Osteocyte (in vitro differentiated cells): ENCODE data around the gene DNAJB6. TPM values are rescaled to one million over a fixed set of nuclear protein-coding genes. Genes with fewer than 3 reads are reported as not detected.
"Not testable (repeated sequence)": the region's sequence is repeated elsewhere in the genome, so short reads cannot be mapped to it uniquely, and the experiment has no call there.

Experiments used
- DNase-seq: peaks from one replicate; pipeline ENCODE4 v3.0.0; 2021; ENCODE audit warnings: mixed read lengths; ENCODE audit not compliant: unreplicated experiment; ENCODE audit errors: extremely low spot score
- H3K27ac Mint-ChIP-seq: one replicate; pipeline ENCODE4 v1.8.0; 2021; ENCODE audit warnings: mild to moderate bottlenecking, mixed read lengths; ENCODE audit not compliant: unreplicated experiment
- H3K27me3 Mint-ChIP-seq: one replicate; pipeline ENCODE4 v1.8.0; 2021; ENCODE audit warnings: mixed read lengths; ENCODE audit not compliant: unreplicated experiment
- H3K36me3 Mint-ChIP-seq: one replicate; pipeline ENCODE4 v1.8.0; 2021; ENCODE audit warnings: mixed read lengths; ENCODE audit not compliant: unreplicated experiment
- H3K4me1 Mint-ChIP-seq: one replicate; pipeline ENCODE4 v1.8.0; 2021; ENCODE audit warnings: mixed read lengths; ENCODE audit not compliant: unreplicated experiment
- H3K4me3 Mint-ChIP-seq: one replicate; pipeline ENCODE4 v1.8.0; 2021; ENCODE audit warnings: mild to moderate bottlenecking, moderate library complexity, mixed read lengths; ENCODE audit not compliant: unreplicated experiment
- H3K9me3 Mint-ChIP-seq: one replicate; pipeline ENCODE4 v1.8.0; 2021; ENCODE audit warnings: mixed read lengths; ENCODE audit not compliant: unreplicated experiment
- total RNA-seq: library from RNA; stranded (reverse); gene quantifications from 2 replicates; pipeline ENCODE4 v1.2.1, GENCODE V29; 2021
- TF ChIP-seq, protein P1 (sequence below): fragments of 200-600 bp; sonication (generic); IDR thresholded peaks from 2 replicates; pipeline ENCODE4 v1.5.0; 2021; ENCODE audit warnings: antibody characterized with exemption, mild to moderate bottlenecking, moderate library complexity

DNAJB6 gene
- total RNA-seq, 1 donor from 2014 or later = 112 TPM

DNA sequence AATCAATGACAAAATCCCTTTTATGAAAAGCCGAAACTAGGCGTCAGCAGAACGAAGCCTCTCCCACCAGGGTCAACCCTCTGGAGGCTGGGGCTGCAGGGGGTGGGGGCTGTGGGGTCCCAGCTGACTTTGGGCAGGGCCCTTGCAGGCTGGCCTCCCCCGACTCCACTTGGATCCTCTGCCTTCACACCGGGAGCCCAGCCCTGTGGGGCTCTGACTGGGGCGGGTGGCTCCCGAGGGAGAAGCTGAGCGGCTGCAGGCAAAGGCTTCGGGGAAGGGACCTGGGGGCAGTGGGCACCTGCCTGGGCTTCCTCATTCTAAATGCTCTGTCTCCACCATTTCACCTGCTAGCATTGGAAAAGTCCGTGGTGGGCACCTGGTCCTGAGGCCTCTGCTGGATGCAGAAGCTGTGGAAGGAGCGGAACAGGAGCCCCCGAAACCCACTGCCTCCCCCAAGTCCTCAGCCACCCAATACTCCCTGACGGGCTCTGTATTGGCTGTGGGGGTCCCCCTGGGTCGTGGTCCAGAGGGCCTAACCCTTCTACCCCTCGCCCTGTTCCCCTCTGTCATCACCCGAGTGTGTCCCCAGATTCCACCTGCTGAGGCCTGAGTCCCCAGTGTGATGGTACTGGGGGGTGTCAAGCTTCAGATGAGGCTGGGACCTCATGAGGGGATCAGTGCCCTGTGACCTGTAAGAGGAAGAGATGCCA, 108.6 kb downstream of the DNAJB6 start:
- TF ChIP-seq, protein P1, sequence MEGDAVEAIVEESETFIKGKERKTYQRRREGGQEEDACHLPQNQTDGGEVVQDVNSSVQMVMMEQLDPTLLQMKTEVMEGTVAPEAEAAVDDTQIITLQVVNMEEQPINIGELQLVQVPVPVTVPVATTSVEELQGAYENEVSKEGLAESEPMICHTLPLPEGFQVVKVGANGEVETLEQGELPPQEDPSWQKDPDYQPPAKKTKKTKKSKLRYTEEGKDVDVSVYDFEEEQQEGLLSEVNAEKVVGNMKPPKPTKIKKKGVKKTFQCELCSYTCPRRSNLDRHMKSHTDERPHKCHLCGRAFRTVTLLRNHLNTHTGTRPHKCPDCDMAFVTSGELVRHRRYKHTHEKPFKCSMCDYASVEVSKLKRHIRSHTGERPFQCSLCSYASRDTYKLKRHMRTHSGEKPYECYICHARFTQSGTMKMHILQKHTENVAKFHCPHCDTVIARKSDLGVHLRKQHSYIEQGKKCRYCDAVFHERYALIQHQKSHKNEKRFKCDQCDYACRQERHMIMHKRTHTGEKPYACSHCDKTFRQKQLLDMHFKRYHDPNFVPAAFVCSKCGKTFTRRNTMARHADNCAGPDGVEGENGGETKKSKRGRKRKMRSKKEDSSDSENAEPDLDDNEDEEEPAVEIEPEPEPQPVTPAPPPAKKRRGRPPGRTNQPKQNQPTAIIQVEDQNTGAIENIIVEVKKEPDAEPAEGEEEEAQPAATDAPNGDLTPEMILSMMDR = no peak
- Mint-ChIP-seq H3K4me1 (no peaks in the 10 kb centered on the region), H3K4me3 (no peak overlapping the region), H3K9me3 (peaks cover under 1% of the 10 kb centered on the region), H3K27ac (no peak overlapping the region), H3K36me3 (no peaks in the 10 kb centered on the region), H3K27me3 (peaks cover 3% of the 10 kb centered on the region)
- DNase-seq = peak; percentile 79

DNA sequence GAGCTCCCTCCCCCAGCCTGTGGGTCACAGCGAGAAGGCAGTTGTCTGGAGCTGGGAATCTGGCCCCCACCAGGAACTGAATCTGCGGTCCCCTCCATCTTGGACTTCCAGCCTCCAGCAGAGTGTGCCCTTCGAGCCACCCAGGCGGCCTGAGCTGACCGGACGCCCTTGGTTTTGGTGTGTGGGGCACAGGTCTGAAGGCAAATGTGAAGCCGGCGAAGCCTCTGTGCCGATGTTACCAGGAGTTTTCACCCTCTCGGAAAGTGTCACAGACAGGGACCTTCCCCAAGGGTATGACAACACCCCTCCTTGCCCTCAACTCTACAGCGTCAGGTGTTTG, 109.1 kb downstream of the DNAJB6 start:
- TF ChIP-seq, protein P1 = no peak
- peaks cover 6% of the 10 kb centered on the region for H3K27me3 Mint-ChIP-seq
- DNase-seq = no peak
- H3K9me3 Mint-ChIP-seq = no peaks in the 10 kb centered on the region
- H3K4me1 Mint-ChIP-seq = no peaks in the 10 kb centered on the region
- no peaks in the 10 kb centered on the region for H3K36me3 Mint-ChIP-seq
- no peak overlapping the region for H3K27ac Mint-ChIP-seq
- H3K4me3 Mint-ChIP-seq = no peak overlapping the region

DNA sequence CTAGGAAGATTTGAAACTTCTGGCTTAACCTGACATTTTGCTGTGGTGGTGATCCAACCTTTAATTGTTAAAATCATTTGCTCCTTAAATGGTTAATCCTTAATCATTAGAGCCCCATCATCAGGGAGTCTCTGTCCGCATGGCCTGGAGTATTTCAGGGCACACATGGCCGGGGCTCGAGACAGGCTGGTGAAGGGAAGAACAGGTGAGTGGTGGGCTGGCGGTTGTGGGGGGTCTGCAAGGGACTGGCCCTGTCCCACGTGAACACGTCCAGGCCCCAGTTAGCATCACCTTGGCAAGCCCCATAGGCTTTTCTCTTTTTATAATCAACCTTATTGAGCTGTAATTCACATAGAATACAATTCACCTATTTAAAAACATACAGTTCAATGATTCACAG, 109.5 kb downstream of the DNAJB6 start:
- DNase-seq = peak; percentile 71

DNA sequence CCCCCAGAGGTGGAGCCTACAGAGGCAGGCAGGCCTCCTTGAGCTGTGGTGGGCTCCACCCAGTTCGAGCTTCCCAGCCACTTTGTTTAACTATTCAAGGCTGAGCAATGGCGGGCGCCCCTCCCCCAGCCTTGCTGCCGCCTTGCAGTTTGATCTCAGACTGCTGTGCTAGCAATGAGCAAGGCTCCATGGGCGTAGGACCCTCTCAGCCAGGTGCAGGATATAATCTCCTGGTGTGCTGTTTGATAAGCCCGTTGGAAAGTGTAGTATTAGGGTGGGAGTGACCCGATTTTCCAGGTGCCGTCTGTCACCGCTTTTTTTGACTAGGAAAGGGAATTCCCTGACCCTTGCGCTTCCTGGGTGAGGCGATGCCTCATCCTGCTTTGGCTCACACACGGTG, 117.2 kb downstream of the DNAJB6 start:
- not testable (repeated sequence) for H3K27ac Mint-ChIP-seq, H3K36me3 Mint-ChIP-seq, H3K4me1 Mint-ChIP-seq, H3K4me3 Mint-ChIP-seq, H3K9me3 Mint-ChIP-seq
- peak; percentile 67 for DNase-seq
- H3K27me3 Mint-ChIP-seq = peaks cover 35% of the 10 kb centered on the region

More for the DNA sequence above, 109.5 kb downstream of the DNAJB6 start:
- H3K27ac Mint-ChIP-seq = no peak overlapping the region
- no peaks in the 10 kb centered on the region for H3K36me3 Mint-ChIP-seq
- H3K4me1 Mint-ChIP-seq = no peaks in the 10 kb centered on the region
- H3K9me3 Mint-ChIP-seq = no peaks in the 10 kb centered on the region
- H3K4me3 Mint-ChIP-seq = no peak overlapping the region
- peaks cover 6% of the 10 kb centered on the region for H3K27me3 Mint-ChIP-seq
- TF ChIP-seq, protein P1 = no peak

DNA sequence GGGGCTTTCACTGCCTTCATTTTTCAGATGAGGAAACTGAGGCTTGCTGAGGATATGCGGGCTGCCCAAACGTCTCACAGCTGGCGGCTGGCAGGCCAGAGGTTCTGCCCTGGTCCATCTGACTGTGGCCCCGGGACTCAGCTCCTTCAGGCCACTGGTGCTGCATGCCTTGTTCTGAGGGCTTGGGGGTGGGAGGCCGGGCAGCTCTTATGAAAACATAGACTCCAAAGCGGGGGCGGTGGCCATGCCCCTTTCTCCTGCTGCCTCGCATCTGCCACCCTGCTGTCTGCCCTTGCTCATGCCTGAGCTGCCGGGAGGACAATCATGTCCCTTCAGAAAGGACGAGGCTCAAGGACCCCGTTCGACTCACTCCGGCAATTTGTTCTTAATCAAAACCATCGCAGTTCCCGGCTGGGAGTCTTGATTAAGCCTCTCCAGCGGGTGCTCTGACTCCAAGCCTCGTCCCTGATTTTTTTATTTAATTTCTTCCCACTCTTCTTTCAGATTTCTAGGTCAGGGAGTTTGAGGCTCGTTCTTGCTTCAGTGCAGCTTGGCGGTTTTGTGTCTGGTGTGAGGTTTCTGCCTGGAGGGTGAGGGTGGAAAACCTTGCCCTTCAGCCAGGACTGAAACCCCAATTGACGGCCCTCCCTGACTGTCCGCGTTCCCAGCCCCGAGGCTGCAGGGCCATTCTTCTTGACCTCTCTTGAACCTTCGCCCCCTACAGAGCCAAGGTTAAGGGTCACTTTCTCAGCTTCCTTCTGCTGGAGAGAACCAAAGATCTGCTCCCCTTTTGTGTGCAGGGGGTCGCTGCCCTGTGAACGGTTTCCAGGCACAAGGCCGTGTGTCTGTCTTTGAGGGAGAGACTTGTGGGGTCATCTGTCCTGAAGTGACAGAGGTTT, 120.8 kb downstream of the DNAJB6 start:
- H3K36me3 Mint-ChIP-seq = no peaks in the 10 kb centered on the region
- TF ChIP-seq, protein P1 = no peak
- H3K27me3 Mint-ChIP-seq = peaks cover 34% of the 10 kb centered on the region
- no peak overlapping the region for H3K27ac Mint-ChIP-seq
- peaks cover 5% of the 10 kb centered on the region for H3K4me1 Mint-ChIP-seq
- peaks cover 7% of the 10 kb centered on the region for H3K9me3 Mint-ChIP-seq
- H3K4me3 Mint-ChIP-seq = peak overlapping the region; percentile 38
- DNase-seq = no peak
